H1 (cell line): ENCODE measurements around the gene ZNF407. TPM values are rescaled to one million over a fixed set of nuclear protein-coding genes. Genes with fewer than 3 reads are reported as not detected.

ENCODE experiments used
- CTCF ChIA-PET: fragments of 300-600 bp; sonication (Branson Sonifier 250); formaldehyde crosslinking; loops from one replicate; lab custom pipeline; 2021; ENCODE audit not compliant: partially characterized antibody; lab: Charles Lee
- POLR2A ChIA-PET: fragments of 300-600 bp; sonication (Branson Sonifier 250); formaldehyde crosslinking; loops from one replicate; lab custom pipeline; 2021; ENCODE audit warnings: inconsistent platforms; ENCODE audit not compliant: partially characterized antibody; lab: Charles Lee
- DNase-seq, 2 experiments: peaks; one replicate each; pipeline versions ENCODE4 v3.0.0 to v3.0.0-alpha.2; 2010 to 2022; ENCODE audit warnings: low spot score in 2 of 2, low read depth in 1 of 2, mixed read lengths in 1 of 2
- FAIRE-seq: peaks from 2 replicates; lab custom pipeline; 2011; peaks lifted over from hg19 to GRCh38; lab: Jason Lieb, UNC
- H2AFZ ChIP-seq: 2 replicates; pipeline ENCODE4 v1.8.1; 2012; ENCODE audit warnings: low read length, inconsistent platforms
- H2AK5ac ChIP-seq: 2 replicates; pipeline ENCODE4 v1.6.1; 2013; ENCODE audit warnings: low read depth, low read length
- H2BK120ac ChIP-seq: replicated peaks from 2 replicates; pipeline ENCODE3; 2013; ENCODE audit warnings: low read depth, low read length, inconsistent platforms
- H2BK12ac ChIP-seq: 2 replicates; pipeline ENCODE4 v1.6.1; 2013; ENCODE audit warnings: low read depth, low read length
- H2BK15ac ChIP-seq: 2 replicates; pipeline ENCODE4 v1.6.1; 2013; ENCODE audit warnings: low read length
- H2BK20ac ChIP-seq: 2 replicates; pipeline ENCODE4 v1.6.1; 2013; ENCODE audit warnings: low read length
- H2BK5ac ChIP-seq: 2 replicates; pipeline ENCODE4 v1.6.1; 2013; ENCODE audit warnings: low read depth, low read length
- H3K14ac ChIP-seq: 2 replicates; pipeline ENCODE4 v1.6.1; 2013; ENCODE audit warnings: inconsistent platforms; ENCODE audit not compliant: insufficient read length
- H3K18ac ChIP-seq: 2 replicates; pipeline ENCODE4 v1.6.1; 2013; ENCODE audit warnings: low read length; ENCODE audit errors: extremely low read depth
- H3K23ac ChIP-seq: 2 replicates; pipeline ENCODE4 v1.6.1; 2013; ENCODE audit warnings: inconsistent platforms; ENCODE audit not compliant: insufficient read length
- H3K23me2 ChIP-seq: 2 replicates; pipeline ENCODE4 v1.6.1; 2013; ENCODE audit warnings: low read depth, low read length
- H3K27ac ChIP-seq: 2 replicates; pipeline ENCODE4 v1.6.1; 2011; ENCODE audit warnings: low read depth, low read length, inconsistent platforms
- H3K27me3 ChIP-seq, 4 experiments: replicated peaks in 1 of 4; 1 replicate in 1 of 4; 2 replicates in 3 of 4; pipeline versions ENCODE4 v1.6.1 to v1.8.1; 2011 to 2013; ENCODE audit warnings: low read length in 3 of 4, mild to moderate bottlenecking in 3 of 4, inconsistent platforms in 2 of 4, mixed read lengths in 2 of 4, moderate library complexity in 1 of 4; ENCODE audit not compliant: control insufficient read depth in 3 of 4, insufficient read depth in 3 of 4; ENCODE audit errors: extremely low read depth in 1 of 4
- H3K36me3 ChIP-seq, 4 experiments: 2 replicates each; pipeline versions ENCODE4 v1.6.1 to v1.8.1; 2011 to 2013; ENCODE audit warnings: mild to moderate bottlenecking in 4 of 4, low read length in 3 of 4, moderate library complexity in 2 of 4, control low read depth in 1 of 4, inconsistent platforms in 1 of 4; ENCODE audit not compliant: insufficient read depth in 4 of 4, control insufficient read depth in 2 of 4
- H3K4ac ChIP-seq: replicated peaks from 2 replicates; pipeline ENCODE3; 2013; ENCODE audit warnings: low read length, low read depth, mixed read lengths, inconsistent platforms; ENCODE audit not compliant: insufficient read length
- H3K4me1 ChIP-seq, 4 experiments: replicated peaks in 1 of 4; 1 replicate in 1 of 4; 2 replicates in 3 of 4; pipeline versions ENCODE4 v1.6.1 to v1.8.1; 2011 to 2013; ENCODE audit warnings: low read length in 3 of 4, inconsistent platforms in 2 of 4, mixed read lengths in 1 of 4; ENCODE audit not compliant: insufficient read depth in 4 of 4, control insufficient read depth in 3 of 4
- H3K4me2 ChIP-seq, 2 experiments: 2 replicates each; pipeline versions ENCODE4 v1.6.1 to v1.8.1; 2011 to 2013; ENCODE audit warnings: low read depth in 2 of 2, low read length in 2 of 2, control low read depth in 1 of 2, inconsistent platforms in 1 of 2, mild to moderate bottlenecking in 1 of 2; ENCODE audit not compliant: insufficient read depth in 1 of 2
- H3K4me3 ChIP-seq, 4 experiments: fragments of 200-600, 300-600 bp in 1 of 4; sonication (generic), shearing (Covaris generic), sonication (Bioruptor Twin) in 1 of 4; 2 replicates each; pipeline versions ENCODE4 v1.5.1 to v1.8.1; 2011 to 2016; ENCODE audit warnings: low read length in 4 of 4, low read depth in 3 of 4, control low read depth in 2 of 4, inconsistent platforms in 2 of 4, mild to moderate bottlenecking in 2 of 4, mixed read lengths in 1 of 4, moderate library complexity in 1 of 4; ENCODE audit not compliant: insufficient read depth in 2 of 4; ENCODE audit errors: extremely low read depth in 1 of 4
- H3K56ac ChIP-seq: replicated peaks from 2 replicates; pipeline ENCODE3; 2013; ENCODE audit warnings: low read depth, mild to moderate bottlenecking, mixed read lengths, low read length, inconsistent platforms; ENCODE audit not compliant: insufficient read length
- H3K79me1 ChIP-seq: 2 replicates; pipeline ENCODE4 v1.6.1; 2013; ENCODE audit warnings: low read depth, low read length, control low read depth
- H3K79me2 ChIP-seq, 2 experiments: 2 replicates each; pipeline versions ENCODE4 v1.6.1 to v1.8.1; 2012 to 2013; ENCODE audit warnings: low read length in 2 of 2, mild to moderate bottlenecking in 2 of 2, inconsistent platforms in 1 of 2; ENCODE audit not compliant: insufficient read depth in 2 of 2, control insufficient read depth in 1 of 2
- H3K9ac ChIP-seq, 4 experiments: replicated peaks in 1 of 4; 1 replicate in 1 of 4; 2 replicates in 3 of 4; pipeline versions ENCODE4 v1.6.1 to v1.8.1; 2011 to 2013; ENCODE audit warnings: low read depth in 3 of 4, low read length in 3 of 4, control low read depth in 2 of 4, mild to moderate bottlenecking in 2 of 4, moderate library complexity in 2 of 4, inconsistent platforms in 1 of 4; ENCODE audit errors: extremely low read depth in 1 of 4
- H3K9me3 ChIP-seq, 2 experiments: 2 replicates each; pipeline versions ENCODE4 v1.6.1 to v1.8.1; 2012 to 2013; ENCODE audit warnings: mild to moderate bottlenecking in 2 of 2, moderate library complexity in 2 of 2, control low read depth in 1 of 2, inconsistent platforms in 1 of 2, low read depth in 1 of 2, low read length in 1 of 2, mixed read lengths in 1 of 2; ENCODE audit not compliant: insufficient read depth in 2 of 2
- H4K20me1 ChIP-seq, 2 experiments: replicated peaks in 1 of 2; 2 replicates each; pipeline versions ENCODE3 to v1.8.1; 2011 to 2013; ENCODE audit warnings: inconsistent platforms in 2 of 2, low read length in 2 of 2, mild to moderate bottlenecking in 1 of 2; ENCODE audit not compliant: insufficient read depth in 2 of 2, control insufficient read depth in 1 of 2
- H4K5ac ChIP-seq: 2 replicates; pipeline ENCODE4 v1.6.1; 2013; ENCODE audit warnings: low read length, low read depth, mixed read lengths, inconsistent platforms; ENCODE audit not compliant: insufficient read length
- H4K8ac ChIP-seq: 2 replicates; pipeline ENCODE4 v1.8.0; 2013; ENCODE audit warnings: mild to moderate bottlenecking, moderate library complexity, low read length, inconsistent platforms; ENCODE audit not compliant: insufficient read depth; ENCODE audit errors: extremely low read depth
- H4K91ac ChIP-seq: replicated peaks from 2 replicates; pipeline ENCODE3; 2013; ENCODE audit warnings: low read length, mixed read lengths, inconsistent platforms; ENCODE audit not compliant: insufficient read length
- EP300 ChIP-seq, 2 experiments: IDR thresholded peaks; 1 replicate in 1 of 2; 2 replicates in 1 of 2; pipeline ENCODE4 v1.6.1; 2011 to 2012; ENCODE audit warnings: low read depth in 2 of 2, low read length in 2 of 2, mild to moderate bottlenecking in 2 of 2, borderline replicate concordance in 1 of 2, inconsistent platforms in 1 of 2, moderate library complexity in 1 of 2
- FOSL1 ChIP-seq: IDR thresholded peaks from 2 replicates; pipeline ENCODE4 v1.6.1; 2011; ENCODE audit warnings: mild to moderate bottlenecking, low read depth, low read length, moderate library complexity; ENCODE audit not compliant: insufficient read depth
- HDAC2 ChIP-seq, 2 experiments: fragments of 300-600 bp in 1 of 2; sonication (generic) in 1 of 2; IDR thresholded peaks; 2 replicates each; pipeline ENCODE4 v1.6.1; 2011 to 2012; ENCODE audit warnings: low read depth in 2 of 2, low read length in 2 of 2, mild to moderate bottlenecking in 2 of 2, moderate library complexity in 2 of 2, borderline replicate concordance in 1 of 2, inconsistent platforms in 1 of 2
- JUND ChIP-seq: IDR thresholded peaks from 2 replicates; pipeline ENCODE4 v1.6.1; 2011; ENCODE audit warnings: mild to moderate bottlenecking, improper control_type of control experiment, low read length
- POLR2A ChIP-seq, 2 experiments: IDR thresholded peaks; 1 replicate in 1 of 2; 2 replicates in 1 of 2; pipeline ENCODE4 v1.6.1; 2011; ENCODE audit warnings: low read depth in 2 of 2, low read length in 2 of 2, mild to moderate bottlenecking in 2 of 2; ENCODE audit errors: control extremely low read depth in 1 of 2
- POLR2AphosphoS5 ChIP-seq: IDR thresholded peaks from 2 replicates; pipeline ENCODE4 v1.6.1; 2011; ENCODE audit warnings: low read depth, low read length
- RAD21 ChIP-seq, 2 experiments: IDR thresholded peaks in 1 of 2; conservative IDR thresholded peaks in 1 of 2; 2 replicates each; pipeline ENCODE4 v1.6.1; 2011; ENCODE audit warnings: low read depth in 2 of 2, low read length in 2 of 2, improper control_type of control experiment in 1 of 2, inconsistent platforms in 1 of 2, mild to moderate bottlenecking in 1 of 2, moderate library complexity in 1 of 2
- WGBS, 2 experiments: shearing (Covaris generic) in 1 of 2; methylation state at CpG; one replicate each; pipeline versions ENCODE4 v1.1.6 to v1.1.7; 2013 to 2015; ENCODE audit warnings: low lambda C conversion rate in 2 of 2, mixed read lengths in 2 of 2, inconsistent platforms in 1 of 2, low coverage in 1 of 2, missing lambda C conversion rate in 1 of 2; ENCODE audit not compliant: insufficient replicate concordance in 2 of 2, insufficient coverage in 1 of 2, insufficient read length in 1 of 2; ENCODE audit errors: extremely low coverage in 1 of 2, missing lambda C conversion rate in 1 of 2; 5-methylcytosine and 5-hydroxymethylcytosine counted together
- polyA plus RNA-seq, 7 experiments: library from polyadenylated mRNA; depleted of rRNA in 3 of 7; stranded (reverse) in 5 of 7; unstranded in 2 of 7; fragments of >200 nt in 5 of 7; fragments of 200-250 nt in 2 of 7; gene quantifications; 1 replicate in 5 of 7; 2 replicates in 1 of 7; 4 replicates in 1 of 7; pipeline versions ENCODE4 v1.2.1 to v1.2.3, GENCODE V29; 2011 to 2013; ENCODE audit warnings: missing spikeins in 2 of 7, mixed read lengths in 2 of 7
- total RNA-seq: library from RNA; stranded (reverse); fragmentation: NEBNext Ultra II Directional; extraction: Animal tissue kit (Norgen Biotek cat#: 25700); gene quantifications from 2 replicates; pipeline ENCODE4 v1.2.1, GENCODE V29; 2021
- TF ChIP-seq, protein P1 (sequence below): IDR thresholded peaks from 2 replicates; pipeline ENCODE4 v1.6.1; 2011; ENCODE audit warnings: low read length, improper control_type of control experiment

Gene ZNF407
- total and polyA plus RNA-seq, 2 of the 8 experiments (the other 6 are each of a cell fraction or from before 2014, with no cell fraction given) = 1.5 to 6.8 TPM

DNA sequence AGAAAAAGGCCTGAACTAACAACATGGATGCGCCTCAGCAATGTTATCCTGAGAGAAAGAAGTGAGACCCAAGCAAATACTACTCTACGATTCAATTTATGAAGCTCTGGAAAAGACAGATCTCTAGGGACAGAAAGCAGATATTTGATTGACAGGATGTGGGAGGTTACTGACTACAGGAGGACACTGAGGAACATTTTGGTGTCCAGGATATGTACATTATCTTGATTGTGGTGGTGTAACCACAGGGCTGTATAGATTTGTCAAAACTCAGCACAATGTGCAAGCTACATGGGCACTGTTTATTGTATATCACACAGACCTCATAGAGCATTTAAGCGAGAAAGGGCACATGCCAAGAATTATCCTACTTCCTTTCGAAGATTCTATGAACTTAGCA is 391.5 kb downstream of the ZNF407 start:
- Histone ChIP-seq H2BK20ac (no peak overlapping the region), H2BK15ac (no peak overlapping the region), H3K27ac (no peak overlapping the region), H3K79me2 (no peaks in the 10 kb centered on the region), H3K36me3 (no peaks in the 10 kb centered on the region), H3K4ac (no peak overlapping the region), H4K20me1 (no peaks in the 10 kb centered on the region), H3K4me3 (no peak overlapping the region; a peak in 1 of 8 replicates), H4K8ac (no peak overlapping the region), H2BK12ac (no peak overlapping the region), H3K79me1 (no peaks in the 10 kb centered on the region), H3K14ac (no peak overlapping the region), H3K9me3 (no peaks in the 10 kb centered on the region), H3K23me2 (no peaks in the 10 kb centered on the region), H2AK5ac (no peak overlapping the region), H3K18ac (no peak overlapping the region), H3K56ac (no peak overlapping the region), H3K9ac (no peak overlapping the region), H3K27me3 (no peaks in the 10 kb centered on the region), H3K4me1 (peaks cover 0 to 3% (median 0%) of the 10 kb centered on the region in 4 experiments; a peak in 1 of 7 replicates), H3K4me2 (no peak overlapping the region), H4K5ac (no peak overlapping the region), H3K23ac (no peak overlapping the region), H2AFZ (no peak overlapping the region), H4K91ac (no peak overlapping the region), H2BK5ac (no peak overlapping the region), H2BK120ac (no peak overlapping the region)
- FAIRE-seq (no peak), DNase-seq (no peak)
- WGBS, 2 experiments = 91% methylated on average over 4 of the region's 4 CpGs; no CpG with 5 or more reads in 1 of the 2 experiments
- POLR2A ChIA-PET = no interaction called here
- CTCF ChIA-PET = interaction anchor here (0.9 kb wide), 1 partner anchor 92 kb away, joined by 3 read pairs; no protein-coding TSS in a partner anchor
- TF ChIP-seq POLR2AphosphoS5 = no peak
- no peak for TF ChIP-seq FOSL1
- TF ChIP-seq RAD21 (IDR thresholded peaks at IDR 0.05 in 1 of 2, conservative IDR thresholded peaks at IDR 0.05 in 1 of 2; ENCODE audit: low read depth in 2 of 2, low read length in 2 of 2) = no peak
- TF ChIP-seq HDAC2 (IDR thresholded peaks at IDR 0.05; ENCODE audit: borderline replicate concordance in 1 of 2, low read depth in 2 of 2, low read length in 2 of 2) = no peak
- no peak for TF ChIP-seq POLR2A (IDR thresholded peaks at IDR 0.05; ENCODE audit: control extremely low read depth in 1 of 2, low read depth in 2 of 2, low read length in 2 of 2)
- TF ChIP-seq JUND = no peak
- no peak for TF ChIP-seq EP300 (IDR thresholded peaks at IDR 0.05; ENCODE audit: borderline replicate concordance in 1 of 2, low read depth in 2 of 2, low read length in 2 of 2)
- TF ChIP-seq, protein P1, sequence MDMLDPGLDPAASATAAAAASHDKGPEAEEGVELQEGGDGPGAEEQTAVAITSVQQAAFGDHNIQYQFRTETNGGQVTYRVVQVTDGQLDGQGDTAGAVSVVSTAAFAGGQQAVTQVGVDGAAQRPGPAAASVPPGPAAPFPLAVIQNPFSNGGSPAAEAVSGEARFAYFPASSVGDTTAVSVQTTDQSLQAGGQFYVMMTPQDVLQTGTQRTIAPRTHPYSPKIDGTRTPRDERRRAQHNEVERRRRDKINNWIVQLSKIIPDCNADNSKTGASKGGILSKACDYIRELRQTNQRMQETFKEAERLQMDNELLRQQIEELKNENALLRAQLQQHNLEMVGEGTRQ = no peak
